Loucy (cell line): ENCODE measurements around the gene LENG8.
A peak's percentile ranks its signal among the peaks of the same experiment; 100 is the strongest.
"Not testable (repeated sequence)": the region's sequence is repeated elsewhere in the genome, so short reads cannot be mapped to it uniquely, and the experiment has no call there.

Source experiments
- H2AFZ ChIP-seq: fragments of 200-600 bp; sonication (generic); 2 replicates; pipeline ENCODE4 v1.6.0; 2016; ENCODE audit warnings: antibody characterized with exemption, mild to moderate bottlenecking, low read length, moderate library complexity
- H3F3A ChIP-seq: fragments of 200-600 bp; 2 replicates; pipeline ENCODE4 v1.6.0; 2016; ENCODE audit warnings: antibody characterized with exemption, low read depth, mild to moderate bottlenecking
- H3K27me3 ChIP-seq: fragments of 200-600 bp; sonication (generic); 2 replicates; pipeline ENCODE4 v1.6.1; 2014; ENCODE audit warnings: low read length, mild to moderate bottlenecking; ENCODE audit not compliant: insufficient read depth, poor library complexity, severe bottlenecking
- H3K36me3 ChIP-seq: fragments of 200-600 bp; sonication (generic); 2 replicates; pipeline ENCODE4 v1.6.1; 2016; ENCODE audit warnings: low read length; ENCODE audit not compliant: insufficient read depth
- H3K4me1 ChIP-seq: fragments of 200-600 bp; sonication (generic); 2 replicates; pipeline ENCODE4 v1.5.1; 2014; ENCODE audit warnings: low read length, mild to moderate bottlenecking; ENCODE audit not compliant: insufficient read depth, poor library complexity, severe bottlenecking
- H3K4me2 ChIP-seq: fragments of 200-600 bp; sonication (generic); 2 replicates; pipeline ENCODE4 v1.6.0; 2014; ENCODE audit warnings: antibody characterized with exemption, low read length, low read depth, mild to moderate bottlenecking; ENCODE audit not compliant: poor library complexity, severe bottlenecking
- H3K4me3 ChIP-seq: fragments of 200-600 bp; sonication (generic); 2 replicates; pipeline ENCODE4 v1.5.1; 2014; ENCODE audit warnings: low read length, mild to moderate bottlenecking, mixed read lengths; ENCODE audit not compliant: poor library complexity, severe bottlenecking
- H3K79me2 ChIP-seq: fragments of 200-600 bp; sonication (generic); 2 replicates; pipeline ENCODE4 v1.6.1; 2014; ENCODE audit warnings: low read length; ENCODE audit not compliant: insufficient read depth
- H3K9ac ChIP-seq: fragments of 200-600 bp; sonication (generic); 2 replicates; pipeline ENCODE4 v1.6.0; 2014; ENCODE audit warnings: mild to moderate bottlenecking, low read depth, low read length, moderate library complexity; ENCODE audit not compliant: poor library complexity, severe bottlenecking
- H3K9me2 ChIP-seq: fragments of 200-600 bp; sonication (generic); replicated peaks from 2 replicates; pipeline ENCODE4 v1.6.1; 2016; ENCODE audit warnings: low read depth, low read length, mixed read lengths
- H3K9me3 ChIP-seq: fragments of 200-600 bp; sonication (generic); 2 replicates; pipeline ENCODE4 v1.6.1; 2014; ENCODE audit warnings: mild to moderate bottlenecking, antibody characterized with exemption, low read length, low read depth; ENCODE audit not compliant: insufficient read depth
- H4K20me1 ChIP-seq: fragments of 200-600 bp; sonication (generic); 2 replicates; pipeline ENCODE4 v1.6.0; 2014; ENCODE audit warnings: antibody characterized with exemption, low read length, mild to moderate bottlenecking; ENCODE audit not compliant: insufficient read depth, poor library complexity, severe bottlenecking
- EZH2phosphoT487 ChIP-seq: fragments of 200-600 bp; IDR thresholded peaks from 2 replicates; pipeline ENCODE4 v1.6.1; 2018; ENCODE audit warnings: antibody characterized with exemption, mild to moderate bottlenecking, moderate library complexity, borderline replicate concordance
- TF ChIP-seq, protein P1 (sequence below): fragments of 200-600 bp; sonication (generic); conservative IDR thresholded peaks from 2 replicates; pipeline ENCODE4 v1.5.1; 2014; ENCODE audit warnings: mild to moderate bottlenecking, antibody characterized with exemption, low read length

Gene LENG8

DNA sequence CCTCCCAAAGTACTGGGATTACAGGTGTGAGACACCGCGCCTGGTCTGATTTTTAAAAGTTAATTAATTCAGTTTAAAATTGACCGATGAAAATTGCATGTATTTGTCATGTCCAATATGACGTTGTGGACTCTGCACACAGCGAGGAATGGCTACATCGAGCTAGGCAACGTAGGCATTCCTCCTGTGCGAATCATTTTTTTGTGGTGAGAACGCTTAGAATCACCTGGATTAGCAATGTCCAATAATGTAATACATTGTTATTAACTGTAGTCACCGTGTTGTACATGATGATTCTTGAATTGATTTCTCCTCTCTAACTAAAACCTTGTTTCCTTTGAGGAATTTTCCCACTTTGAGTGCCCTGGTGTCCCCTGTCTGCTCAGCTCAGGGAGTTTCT is 57.1 kb downstream of the LENG8 start:
- no peak overlapping the region for H3K4me3 ChIP-seq
- H3K4me2 ChIP-seq: no peak overlapping the region
- no peak overlapping the region for H2AFZ ChIP-seq

DNA sequence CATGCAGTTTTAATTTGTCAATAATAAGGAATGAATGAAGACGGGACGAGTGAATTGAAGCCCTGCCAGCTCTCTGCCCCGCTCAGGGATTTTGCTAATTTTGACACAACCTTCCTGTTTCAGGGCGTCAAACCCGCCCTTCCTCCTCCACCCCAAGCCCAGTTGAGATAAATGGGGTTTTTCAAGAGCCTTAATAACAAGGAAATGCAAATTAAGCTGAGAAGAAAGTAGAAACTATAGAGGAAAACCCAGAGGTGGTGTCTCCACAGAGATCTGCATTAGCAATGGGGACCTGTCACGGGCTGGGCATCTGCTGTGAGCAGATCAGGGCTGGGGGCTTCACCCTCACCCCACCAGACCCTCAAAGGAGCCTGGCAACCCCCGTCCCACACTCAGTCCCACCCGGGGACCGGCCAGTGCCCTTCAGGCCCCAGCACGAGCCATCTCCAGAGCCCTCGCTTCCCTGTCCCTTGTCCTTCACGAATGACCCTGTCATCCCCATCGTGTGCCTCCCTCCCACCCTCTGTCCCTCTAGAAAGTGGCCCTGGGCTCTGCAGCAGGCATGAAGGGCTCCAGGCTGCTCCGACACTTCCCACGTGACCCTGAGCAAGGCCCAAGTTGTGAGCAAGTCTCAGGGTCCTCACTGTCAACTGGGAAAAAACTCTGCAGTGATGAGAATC is 58.2 kb downstream of the LENG8 start:
- H3K27me3 ChIP-seq, H3F3A ChIP-seq, H4K20me1 ChIP-seq, H3K9ac ChIP-seq, H3K36me3 ChIP-seq, H2AFZ ChIP-seq, H3K9me3 ChIP-seq, H3K9me2 ChIP-seq, H3K4me2 ChIP-seq, H3K79me2 ChIP-seq, H3K4me3 ChIP-seq: not testable (repeated sequence)
- H3K4me1 ChIP-seq: peaks cover 18% of the 10 kb centered on the region

More for the DNA sequence above, 57.1 kb downstream of the LENG8 start:
- Histone ChIP-seq H3K36me3 (no peaks in the 10 kb centered on the region), H4K20me1 (no peaks in the 10 kb centered on the region), H3K79me2 (peaks cover 4% of the 10 kb centered on the region), H3F3A (no peaks in the 10 kb centered on the region), H3K27me3 (no peaks in the 10 kb centered on the region), H3K9me3 (no peaks in the 10 kb centered on the region), H3K4me1 (peaks cover 19% of the 10 kb centered on the region), H3K9ac (no peak overlapping the region), H3K9me2 (no peaks in the 10 kb centered on the region)
- no peak for TF ChIP-seq EZH2phosphoT487
- TF ChIP-seq, protein P1, sequence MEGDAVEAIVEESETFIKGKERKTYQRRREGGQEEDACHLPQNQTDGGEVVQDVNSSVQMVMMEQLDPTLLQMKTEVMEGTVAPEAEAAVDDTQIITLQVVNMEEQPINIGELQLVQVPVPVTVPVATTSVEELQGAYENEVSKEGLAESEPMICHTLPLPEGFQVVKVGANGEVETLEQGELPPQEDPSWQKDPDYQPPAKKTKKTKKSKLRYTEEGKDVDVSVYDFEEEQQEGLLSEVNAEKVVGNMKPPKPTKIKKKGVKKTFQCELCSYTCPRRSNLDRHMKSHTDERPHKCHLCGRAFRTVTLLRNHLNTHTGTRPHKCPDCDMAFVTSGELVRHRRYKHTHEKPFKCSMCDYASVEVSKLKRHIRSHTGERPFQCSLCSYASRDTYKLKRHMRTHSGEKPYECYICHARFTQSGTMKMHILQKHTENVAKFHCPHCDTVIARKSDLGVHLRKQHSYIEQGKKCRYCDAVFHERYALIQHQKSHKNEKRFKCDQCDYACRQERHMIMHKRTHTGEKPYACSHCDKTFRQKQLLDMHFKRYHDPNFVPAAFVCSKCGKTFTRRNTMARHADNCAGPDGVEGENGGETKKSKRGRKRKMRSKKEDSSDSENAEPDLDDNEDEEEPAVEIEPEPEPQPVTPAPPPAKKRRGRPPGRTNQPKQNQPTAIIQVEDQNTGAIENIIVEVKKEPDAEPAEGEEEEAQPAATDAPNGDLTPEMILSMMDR: no peak

DNA sequence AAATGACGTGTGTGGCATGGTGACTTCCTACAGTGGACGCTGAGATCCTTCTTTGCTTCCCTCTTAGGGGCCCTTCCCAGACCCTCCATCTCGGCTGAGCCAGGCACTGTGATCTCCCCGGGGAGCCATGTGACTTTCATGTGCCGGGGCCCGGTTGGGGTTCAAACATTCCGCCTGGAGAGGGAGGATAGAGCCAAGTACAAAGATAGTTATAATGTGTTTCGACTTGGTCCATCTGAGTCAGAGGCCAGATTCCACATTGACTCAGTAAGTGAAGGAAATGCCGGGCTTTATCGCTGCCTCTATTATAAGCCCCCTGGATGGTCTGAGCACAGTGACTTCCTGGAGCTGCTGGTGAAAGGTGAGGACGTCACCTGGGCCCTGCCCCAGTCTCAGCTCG is 58.8 kb downstream of the LENG8 start:
- Histone ChIP-seq H3K27me3 (no peaks in the 10 kb centered on the region), H3F3A (no peaks in the 10 kb centered on the region), H3K9me3 (no peaks in the 10 kb centered on the region), H3K36me3 (no peaks in the 10 kb centered on the region), H3K9ac (no peak overlapping the region), H4K20me1 (no peaks in the 10 kb centered on the region), H3K79me2 (no peaks in the 10 kb centered on the region; the same call in 1 of the 2 replicates), H3K9me2 (no peaks in the 10 kb centered on the region), H3K4me1 (peaks cover 12% of the 10 kb centered on the region), H3K4me2 (no peak overlapping the region), H2AFZ (no peak overlapping the region), H3K4me3 (no peak overlapping the region)
- TF ChIP-seq, protein P1: no peak
- TF ChIP-seq EZH2phosphoT487: no peak

GRCh38 chr19:54508487-54508886 is 59.5 kb downstream of the LENG8 start:
- H3K27me3 ChIP-seq, H3K79me2 ChIP-seq, H3K4me3 ChIP-seq, H4K20me1 ChIP-seq, H2AFZ ChIP-seq, H3K9me2 ChIP-seq, H3K9ac ChIP-seq, H3K4me1 ChIP-seq, H3K36me3 ChIP-seq, H3K9me3 ChIP-seq, H3F3A ChIP-seq: not testable (repeated sequence)
- peak overlapping the region; percentile 27 for H3K4me2 ChIP-seq

- H2AFZ ChIP-seq, H3F3A ChIP-seq, H3K4me1 ChIP-seq, H3K9me2 ChIP-seq, H3K9me3 ChIP-seq, H4K20me1 ChIP-seq, H3K79me2 ChIP-seq, H3K4me2 ChIP-seq, H3K9ac ChIP-seq, H3K4me3 ChIP-seq, H3K27me3 ChIP-seq, H3K36me3 ChIP-seq: not testable (repeated sequence)
Observed at GRCh38 chr19:54509200-54509940, 60.4 kb downstream of the LENG8 start.
